B cell (primary cell): ENCODE measurements around the gene PAQR7.

Experiments
- CTCF ChIP-seq: fragments of 200-600 bp; IDR thresholded peaks from one replicate; pipeline ENCODE4 v1.8.0; 2022; ENCODE audit warnings: antibody characterized with exemption, mild to moderate bottlenecking
- EZH2 ChIP-seq: IDR thresholded peaks from 2 replicates; pipeline ENCODE4 v1.6.1; 2012; ENCODE audit warnings: borderline replicate concordance, low read depth, mild to moderate bottlenecking, moderate library complexity, low read length; ENCODE audit not compliant: insufficient read depth, poor library complexity, severe bottlenecking

GRCh38 chr1:25869909-25870606, 5.5 kb downstream of the PAQR7 start:
- no peak for TF ChIP-seq EZH2
- TF ChIP-seq CTCF: no peak
